SK-N-MC (cell line): ENCODE data around the gene MED13L.

Experiments
- EZH2 ChIP-seq: fragments of 200-600 bp; sonication (generic); IDR thresholded peaks from one replicate; pipeline ENCODE4 v1.6.1; 2017; ENCODE audit warnings: antibody characterized with exemption
- FOXP2 ChIP-seq: optimal IDR thresholded peaks from 2 replicates; pipeline ENCODE3; 2011; ENCODE audit warnings: mild to moderate bottlenecking, moderate library complexity; ENCODE audit not compliant: insufficient read depth; ENCODE audit errors: extremely low read length, control extremely low read depth
- POLR2AphosphoS5 ChIP-seq: IDR thresholded peaks from 2 replicates; pipeline ENCODE4 v1.6.1; 2012; ENCODE audit warnings: mild to moderate bottlenecking, low read depth, low read length, borderline replicate concordance

DNA sequence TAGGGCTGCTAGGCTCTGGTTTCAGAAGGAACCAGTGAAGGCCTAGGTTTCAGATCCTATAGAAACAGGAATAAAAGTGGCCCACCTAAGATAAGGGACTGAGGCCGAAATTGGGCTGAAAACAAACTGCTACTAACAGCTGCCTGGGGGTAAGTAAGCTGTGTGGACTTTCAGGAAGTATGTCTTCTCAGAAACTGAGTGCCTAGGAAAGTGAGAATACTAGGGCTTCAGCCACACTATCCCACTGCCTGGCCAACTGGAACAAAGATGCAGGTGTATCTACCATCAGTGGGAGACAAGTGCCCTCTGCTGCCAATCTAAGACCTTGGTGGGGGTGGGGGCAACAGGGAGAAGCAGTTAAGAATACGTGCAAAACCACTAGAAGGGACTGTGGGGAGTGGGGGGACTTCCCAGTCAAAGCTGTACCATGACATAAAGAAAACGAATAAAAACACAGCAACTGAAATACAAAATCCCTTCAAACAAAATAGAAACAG, 82.5 kb downstream of the MED13L start:
- TF ChIP-seq POLR2AphosphoS5 (no peak), EZH2 (no peak), FOXP2 (no peak)
